Measurements from ENCODE around the gene TNS4. TPM values are rescaled to one million over a fixed set of nuclear protein-coding genes. Genes with fewer than 3 reads are reported as not detected.

The TNS4 gene
- total RNA-seq, 2 experiments from 2014 or later = 0.22 to 0.97 TPM

DNA sequence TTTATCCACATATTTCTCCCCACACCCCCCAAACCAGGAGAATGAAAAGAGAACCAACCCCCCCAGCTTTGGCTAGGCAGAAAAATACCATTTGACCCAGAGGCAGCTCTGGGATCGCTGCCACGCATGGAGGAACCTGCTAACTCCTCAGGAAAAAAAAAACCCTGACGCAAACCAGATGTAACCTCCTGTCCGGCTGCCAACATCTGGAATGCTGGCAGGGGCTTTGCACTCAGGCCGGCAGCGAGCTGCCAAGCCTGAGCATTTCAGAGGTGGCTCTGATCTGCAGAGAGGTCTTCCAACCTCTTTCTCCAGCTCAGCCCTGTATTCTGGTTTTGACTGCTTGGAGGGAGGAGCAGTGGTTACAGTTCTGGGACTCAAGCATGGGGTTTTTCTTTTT is 50.0 kb downstream of the TNS4 start:
- H3K27ac ChIP-seq (ENCODE audit: low read depth, low read length, poor library complexity, severe bottlenecking) = no peak overlapping the region
- H3K9me2 ChIP-seq (ENCODE audit: insufficient read depth, low read length) = no peaks in the 10 kb centered on the region
- BruUV-seq (replicated peaks) = no TSS peak
- no peaks in the 10 kb centered on the region for H4K20me1 ChIP-seq (ENCODE audit: insufficient read depth, low read length)
- no peaks in the 10 kb centered on the region for H3K9me3 ChIP-seq (ENCODE audit: low read length)
- POLR2A ChIA-PET = no interaction called here
- H3K79me2 ChIP-seq (ENCODE audit: insufficient read depth, low read depth, low read length) = no peaks in the 10 kb centered on the region
- intact Hi-C loops (cut with micrococcal nuclease; ENCODE audit: unreplicated experiment) = no loop called here
- no peaks in the 10 kb centered on the region for H3K36me3 ChIP-seq (ENCODE audit: insufficient read depth, low read length)
- no peak overlapping the region for H3K4me2 ChIP-seq (ENCODE audit: low read length)
- H3K4me1 ChIP-seq (ENCODE audit: insufficient read depth, low read length, poor library complexity, severe bottlenecking) = no peaks in the 10 kb centered on the region
- CTCF ChIA-PET (ENCODE audit: unreplicated experiment) = no interaction called here
- H2AFZ ChIP-seq (ENCODE audit: low read length) = no peak overlapping the region
- TF ChIP-seq EZH2phosphoT487 (IDR thresholded peaks at IDR 0.05; ENCODE audit: borderline replicate concordance, low read depth, low read length) = no peak
- TF ChIP-seq, protein P1, sequence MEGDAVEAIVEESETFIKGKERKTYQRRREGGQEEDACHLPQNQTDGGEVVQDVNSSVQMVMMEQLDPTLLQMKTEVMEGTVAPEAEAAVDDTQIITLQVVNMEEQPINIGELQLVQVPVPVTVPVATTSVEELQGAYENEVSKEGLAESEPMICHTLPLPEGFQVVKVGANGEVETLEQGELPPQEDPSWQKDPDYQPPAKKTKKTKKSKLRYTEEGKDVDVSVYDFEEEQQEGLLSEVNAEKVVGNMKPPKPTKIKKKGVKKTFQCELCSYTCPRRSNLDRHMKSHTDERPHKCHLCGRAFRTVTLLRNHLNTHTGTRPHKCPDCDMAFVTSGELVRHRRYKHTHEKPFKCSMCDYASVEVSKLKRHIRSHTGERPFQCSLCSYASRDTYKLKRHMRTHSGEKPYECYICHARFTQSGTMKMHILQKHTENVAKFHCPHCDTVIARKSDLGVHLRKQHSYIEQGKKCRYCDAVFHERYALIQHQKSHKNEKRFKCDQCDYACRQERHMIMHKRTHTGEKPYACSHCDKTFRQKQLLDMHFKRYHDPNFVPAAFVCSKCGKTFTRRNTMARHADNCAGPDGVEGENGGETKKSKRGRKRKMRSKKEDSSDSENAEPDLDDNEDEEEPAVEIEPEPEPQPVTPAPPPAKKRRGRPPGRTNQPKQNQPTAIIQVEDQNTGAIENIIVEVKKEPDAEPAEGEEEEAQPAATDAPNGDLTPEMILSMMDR (conservative IDR thresholded peaks at IDR 0.05; ENCODE audit: low read length) = no peak
- H3K4me3 ChIP-seq (ENCODE audit: low read depth, low read length, poor library complexity, severe bottlenecking) = no peak overlapping the region
- no peak for DNase-seq (ENCODE audit: low spot score)

- no peaks in the 10 kb centered on the region for H4K20me1 ChIP-seq (ENCODE audit: insufficient read depth, low read length)
- H3K9me2 ChIP-seq (ENCODE audit: insufficient read depth, low read length) = no peaks in the 10 kb centered on the region
- ChIA-PET CTCF (ENCODE audit: unreplicated experiment) (no interaction called here), POLR2A (interaction anchor here (0.5 kb wide), 1 partner anchor 117 kb away, joined by 4 read pairs; no protein-coding TSS in a partner anchor)
- no peaks in the 10 kb centered on the region for H3K36me3 ChIP-seq (ENCODE audit: insufficient read depth, low read length)
- H3K4me1 ChIP-seq (ENCODE audit: insufficient read depth, low read length, poor library complexity, severe bottlenecking) = no peaks in the 10 kb centered on the region
- DNase-seq (ENCODE audit: low spot score) = peak; percentile 55
- no peaks in the 10 kb centered on the region for H3K79me2 ChIP-seq (ENCODE audit: insufficient read depth, low read depth, low read length)
- H3K4me3 ChIP-seq (ENCODE audit: low read depth, low read length, poor library complexity, severe bottlenecking) = no peak overlapping the region
- intact Hi-C loops (cut with micrococcal nuclease; ENCODE audit: unreplicated experiment) = no loop called here
- no peak overlapping the region for H3K27ac ChIP-seq (ENCODE audit: low read depth, low read length, poor library complexity, severe bottlenecking)
- H2AFZ ChIP-seq (ENCODE audit: low read length) = no peak overlapping the region
- no peak overlapping the region for H3K4me2 ChIP-seq (ENCODE audit: low read length)
- BruUV-seq (replicated peaks) = no TSS peak
- no peaks in the 10 kb centered on the region for H3K9me3 ChIP-seq (ENCODE audit: low read length)
- TF ChIP-seq, protein P1 (conservative IDR thresholded peaks at IDR 0.05; ENCODE audit: low read length) = peak; percentile 80
- TF ChIP-seq EZH2phosphoT487 (IDR thresholded peaks at IDR 0.05; ENCODE audit: borderline replicate concordance, low read depth, low read length) = no peak
Measured at GRCh38 chr17:40450175-40450574, 51.2 kb downstream of the TNS4 start.

GRCh38 chr17:40448639-40449261 is 52.7 kb downstream of the TNS4 start:
- Histone ChIP-seq H3K9me2 (ENCODE audit: insufficient read depth, low read length) (no peaks in the 10 kb centered on the region), H3K36me3 (ENCODE audit: insufficient read depth, low read length) (no peaks in the 10 kb centered on the region), H3K9me3 (ENCODE audit: low read length) (no peaks in the 10 kb centered on the region), H4K20me1 (ENCODE audit: insufficient read depth, low read length) (no peaks in the 10 kb centered on the region), H3K4me2 (ENCODE audit: low read length) (no peak overlapping the region), H2AFZ (ENCODE audit: low read length) (no peak overlapping the region), H3K4me3 (ENCODE audit: low read depth, low read length, poor library complexity, severe bottlenecking) (no peak overlapping the region), H3K27ac (ENCODE audit: low read depth, low read length, poor library complexity, severe bottlenecking) (no peak overlapping the region), H3K79me2 (ENCODE audit: insufficient read depth, low read depth, low read length) (no peaks in the 10 kb centered on the region), H3K4me1 (ENCODE audit: insufficient read depth, low read length, poor library complexity, severe bottlenecking) (no peaks in the 10 kb centered on the region)
- BruUV-seq (replicated peaks) = no TSS peak
- CTCF ChIA-PET (ENCODE audit: unreplicated experiment) = no interaction called here
- no peak for DNase-seq (ENCODE audit: low spot score)
- TF ChIP-seq EZH2phosphoT487 (IDR thresholded peaks at IDR 0.05; ENCODE audit: borderline replicate concordance, low read depth, low read length) = no peak
- TF ChIP-seq, protein P1 (conservative IDR thresholded peaks at IDR 0.05; ENCODE audit: low read length) = no peak
- intact Hi-C loops (cut with micrococcal nuclease; ENCODE audit: unreplicated experiment) = no loop called here
- POLR2A ChIA-PET = no interaction called here
